PFSK-1 (cell line): Measurements from ENCODE around the gene APBB2.

Source experiments
- POLR2AphosphoS5 ChIP-seq: IDR thresholded peaks from 2 replicates; pipeline ENCODE4 v1.6.1; 2012; ENCODE audit warnings: low read depth, mild to moderate bottlenecking, control low read depth, low read length, moderate library complexity
- SIN3A ChIP-seq: IDR thresholded peaks from 2 replicates; pipeline ENCODE4 v1.6.1; 2012; ENCODE audit warnings: mild to moderate bottlenecking, low read length, moderate library complexity, borderline replicate concordance; ENCODE audit not compliant: insufficient read depth
- TAF1 ChIP-seq: IDR thresholded peaks from 2 replicates; pipeline ENCODE4 v1.6.1; 2012; ENCODE audit warnings: low read length, control low read depth, borderline replicate concordance; ENCODE audit not compliant: insufficient read depth
- TF ChIP-seq, protein P1 (sequence below), 2 experiments: IDR thresholded peaks; 2 replicates each; pipeline versions ENCODE4 v1.6.1 to v1.8.0; 2011 to 2012; ENCODE audit warnings: low read depth in 2 of 2, low read length in 2 of 2, control low read depth in 1 of 2, inconsistent platforms in 1 of 2, mild to moderate bottlenecking in 1 of 2, moderate library complexity in 1 of 2; ENCODE audit not compliant: insufficient read depth in 1 of 2

DNA sequence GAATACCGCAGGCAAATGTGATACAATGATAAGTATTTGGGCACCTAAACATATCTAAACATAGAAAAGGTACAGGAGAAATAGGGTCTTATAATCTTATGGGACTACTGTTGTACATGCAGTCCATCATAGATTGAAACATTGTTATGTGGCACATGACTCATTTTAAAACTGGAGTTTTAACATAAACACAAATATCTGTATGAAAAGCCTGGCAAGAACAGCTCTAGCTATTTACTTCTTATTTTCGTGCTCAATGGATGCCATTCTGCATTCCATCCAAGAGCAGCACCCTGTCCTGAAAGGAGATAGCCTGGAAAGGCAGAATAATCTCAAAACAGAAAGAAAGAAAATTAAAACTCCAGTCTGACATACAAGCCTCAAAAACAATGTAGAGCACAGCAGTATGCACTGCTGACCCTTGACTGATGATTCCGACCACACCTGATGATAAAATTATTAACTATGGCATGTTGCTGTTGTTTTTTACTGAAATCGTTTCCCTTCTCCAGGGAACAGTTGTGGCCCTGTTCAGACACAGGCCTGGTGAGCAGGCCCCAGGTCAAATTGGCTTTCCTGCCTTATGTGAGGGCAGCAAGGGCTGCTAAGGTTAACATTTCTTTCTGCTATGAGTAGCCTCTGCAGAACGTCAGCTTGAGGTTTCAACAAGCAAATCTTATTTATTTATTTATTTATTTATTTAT is 152.7 kb downstream of the APBB2 start:
- no peak for TF ChIP-seq SIN3A
- TF ChIP-seq, protein P1, sequence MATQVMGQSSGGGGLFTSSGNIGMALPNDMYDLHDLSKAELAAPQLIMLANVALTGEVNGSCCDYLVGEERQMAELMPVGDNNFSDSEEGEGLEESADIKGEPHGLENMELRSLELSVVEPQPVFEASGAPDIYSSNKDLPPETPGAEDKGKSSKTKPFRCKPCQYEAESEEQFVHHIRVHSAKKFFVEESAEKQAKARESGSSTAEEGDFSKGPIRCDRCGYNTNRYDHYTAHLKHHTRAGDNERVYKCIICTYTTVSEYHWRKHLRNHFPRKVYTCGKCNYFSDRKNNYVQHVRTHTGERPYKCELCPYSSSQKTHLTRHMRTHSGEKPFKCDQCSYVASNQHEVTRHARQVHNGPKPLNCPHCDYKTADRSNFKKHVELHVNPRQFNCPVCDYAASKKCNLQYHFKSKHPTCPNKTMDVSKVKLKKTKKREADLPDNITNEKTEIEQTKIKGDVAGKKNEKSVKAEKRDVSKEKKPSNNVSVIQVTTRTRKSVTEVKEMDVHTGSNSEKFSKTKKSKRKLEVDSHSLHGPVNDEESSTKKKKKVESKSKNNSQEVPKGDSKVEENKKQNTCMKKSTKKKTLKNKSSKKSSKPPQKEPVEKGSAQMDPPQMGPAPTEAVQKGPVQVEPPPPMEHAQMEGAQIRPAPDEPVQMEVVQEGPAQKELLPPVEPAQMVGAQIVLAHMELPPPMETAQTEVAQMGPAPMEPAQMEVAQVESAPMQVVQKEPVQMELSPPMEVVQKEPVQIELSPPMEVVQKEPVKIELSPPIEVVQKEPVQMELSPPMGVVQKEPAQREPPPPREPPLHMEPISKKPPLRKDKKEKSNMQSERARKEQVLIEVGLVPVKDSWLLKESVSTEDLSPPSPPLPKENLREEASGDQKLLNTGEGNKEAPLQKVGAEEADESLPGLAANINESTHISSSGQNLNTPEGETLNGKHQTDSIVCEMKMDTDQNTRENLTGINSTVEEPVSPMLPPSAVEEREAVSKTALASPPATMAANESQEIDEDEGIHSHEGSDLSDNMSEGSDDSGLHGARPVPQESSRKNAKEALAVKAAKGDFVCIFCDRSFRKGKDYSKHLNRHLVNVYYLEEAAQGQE (IDR thresholded peaks at IDR 0.05; ENCODE audit: insufficient read depth in 1 of 2, low read depth in 2 of 2, low read length in 2 of 2): no peak
- TF ChIP-seq POLR2AphosphoS5: no peak
- no peak for TF ChIP-seq TAF1
